ENCODE measurements around the gene NEUROD4.

NEUROD4 gene

GRCh38 chr12:55061024-55061423, 41.2 kb downstream of the NEUROD4 start:
- no peak overlapping the region for H3K27ac ChIP-seq (ENCODE audit: low read depth, low read length)
- no peak overlapping the region for H2AFZ ChIP-seq (ENCODE audit: low read length, unreplicated experiment)
- no peak overlapping the region for H3K4me3 ChIP-seq (ENCODE audit: low read depth, low read length)
- no peaks in the 10 kb centered on the region for H3K4me1 ChIP-seq (ENCODE audit: control insufficient read depth, insufficient read depth, low read length, unreplicated experiment)
- H3K36me3 ChIP-seq (ENCODE audit: insufficient read depth, low read length) = no peaks in the 10 kb centered on the region
- H3K27me3 ChIP-seq (ENCODE audit: insufficient read depth, low read length) = peaks cover 79% of the 10 kb centered on the region
- H3K79me2 ChIP-seq (ENCODE audit: control insufficient read depth, insufficient read depth, low read length, unreplicated experiment) = no peaks in the 10 kb centered on the region

- H3K27me3 ChIP-seq (ENCODE audit: insufficient read depth, low read length) = peaks cover 77% of the 10 kb centered on the region
Measured at GRCh38 chr12:55063291-55063690, 43.5 kb downstream of the NEUROD4 start.

GRCh38 chr12:55065535-55065934, 45.8 kb downstream of the NEUROD4 start:
- Histone ChIP-seq H3K27me3 (ENCODE audit: insufficient read depth, low read length) (peaks cover 61% of the 10 kb centered on the region), H3K27ac (ENCODE audit: low read depth, low read length) (no peak overlapping the region), H3K36me3 (ENCODE audit: insufficient read depth, low read length) (no peaks in the 10 kb centered on the region), H3K79me2 (ENCODE audit: control insufficient read depth, insufficient read depth, low read length, unreplicated experiment) (no peaks in the 10 kb centered on the region), H3K4me3 (ENCODE audit: low read depth, low read length) (no peak overlapping the region), H2AFZ (ENCODE audit: low read length, unreplicated experiment) (no peak overlapping the region), H3K4me1 (ENCODE audit: control insufficient read depth, insufficient read depth, low read length, unreplicated experiment) (no peaks in the 10 kb centered on the region)

More at GRCh38 chr12:55063291-55063690, 43.5 kb downstream of the NEUROD4 start:
- no peaks in the 10 kb centered on the region for H3K36me3 ChIP-seq (ENCODE audit: insufficient read depth, low read length)
- H3K4me1 ChIP-seq (ENCODE audit: control insufficient read depth, insufficient read depth, low read length, unreplicated experiment) = no peaks in the 10 kb centered on the region
- no peak overlapping the region for H2AFZ ChIP-seq (ENCODE audit: low read length, unreplicated experiment)
- H3K4me3 ChIP-seq (ENCODE audit: low read depth, low read length) = no peak overlapping the region
- no peak overlapping the region for H3K27ac ChIP-seq (ENCODE audit: low read depth, low read length)
- no peaks in the 10 kb centered on the region for H3K79me2 ChIP-seq (ENCODE audit: control insufficient read depth, insufficient read depth, low read length, unreplicated experiment)

DNA sequence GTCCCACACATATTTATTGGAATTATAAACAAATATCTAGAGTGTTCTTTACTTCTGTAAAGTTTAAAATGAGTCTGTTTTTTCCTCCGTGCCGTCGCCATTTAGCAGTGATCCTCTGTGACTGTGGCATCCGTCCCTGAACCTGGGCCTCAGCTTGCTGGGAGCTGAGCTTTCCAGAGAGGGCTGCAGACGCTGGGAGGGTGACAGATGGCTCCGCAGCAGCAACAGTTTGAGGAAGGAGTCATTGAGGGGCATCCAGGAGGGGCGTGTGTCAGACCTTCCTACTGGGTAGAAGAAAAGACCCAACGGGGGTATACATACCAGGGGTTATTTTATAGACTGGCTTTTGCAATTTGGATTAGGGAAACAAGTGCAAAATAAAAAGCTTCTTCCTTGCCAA, 47.9 kb downstream of the NEUROD4 start:
- Histone ChIP-seq H3K27me3 (ENCODE audit: insufficient read depth, low read length) (peaks cover 43% of the 10 kb centered on the region), H3K4me1 (ENCODE audit: control insufficient read depth, insufficient read depth, low read length, unreplicated experiment) (no peaks in the 10 kb centered on the region), H3K27ac (ENCODE audit: low read depth, low read length) (no peak overlapping the region), H3K36me3 (ENCODE audit: insufficient read depth, low read length) (no peaks in the 10 kb centered on the region), H3K4me3 (ENCODE audit: low read depth, low read length) (no peak overlapping the region), H3K79me2 (ENCODE audit: control insufficient read depth, insufficient read depth, low read length, unreplicated experiment) (no peaks in the 10 kb centered on the region), H2AFZ (ENCODE audit: low read length, unreplicated experiment) (no peak overlapping the region)

GRCh38 chr12:55068416-55069010, 48.7 kb downstream of the NEUROD4 start:
- H3K36me3 ChIP-seq (ENCODE audit: insufficient read depth, low read length) = no peaks in the 10 kb centered on the region
- no peaks in the 10 kb centered on the region for H3K4me1 ChIP-seq (ENCODE audit: control insufficient read depth, insufficient read depth, low read length, unreplicated experiment)
- H3K79me2 ChIP-seq (ENCODE audit: control insufficient read depth, insufficient read depth, low read length, unreplicated experiment) = no peaks in the 10 kb centered on the region
- H2AFZ ChIP-seq (ENCODE audit: low read length, unreplicated experiment) = no peak overlapping the region
- no peak overlapping the region for H3K4me3 ChIP-seq (ENCODE audit: low read depth, low read length)
- peaks cover 36% of the 10 kb centered on the region for H3K27me3 ChIP-seq (ENCODE audit: insufficient read depth, low read length)
- H3K27ac ChIP-seq (ENCODE audit: low read depth, low read length) = no peak overlapping the region

- H3K27ac ChIP-seq (ENCODE audit: low read depth, low read length) = no peak overlapping the region
- H3K4me3 ChIP-seq (ENCODE audit: low read depth, low read length) = no peak overlapping the region
- H3K36me3 ChIP-seq (ENCODE audit: insufficient read depth, low read length) = no peaks in the 10 kb centered on the region
- peaks cover 29% of the 10 kb centered on the region for H3K27me3 ChIP-seq (ENCODE audit: insufficient read depth, low read length)
- no peaks in the 10 kb centered on the region for H3K4me1 ChIP-seq (ENCODE audit: control insufficient read depth, insufficient read depth, low read length, unreplicated experiment)
- no peaks in the 10 kb centered on the region for H3K79me2 ChIP-seq (ENCODE audit: control insufficient read depth, insufficient read depth, low read length, unreplicated experiment)
- no peak overlapping the region for H2AFZ ChIP-seq (ENCODE audit: low read length, unreplicated experiment)
Measured at GRCh38 chr12:55072083-55072482, 52.3 kb downstream of the NEUROD4 start.

- Histone ChIP-seq H3K27me3 (ENCODE audit: insufficient read depth, low read length) (peaks cover 32% of the 10 kb centered on the region), H3K4me1 (ENCODE audit: control insufficient read depth, insufficient read depth, low read length, unreplicated experiment) (no peaks in the 10 kb centered on the region), H3K4me3 (ENCODE audit: low read depth, low read length) (no peak overlapping the region)
Measured at GRCh38 chr12:55073043-55074022, 53.6 kb downstream of the NEUROD4 start.

DNA sequence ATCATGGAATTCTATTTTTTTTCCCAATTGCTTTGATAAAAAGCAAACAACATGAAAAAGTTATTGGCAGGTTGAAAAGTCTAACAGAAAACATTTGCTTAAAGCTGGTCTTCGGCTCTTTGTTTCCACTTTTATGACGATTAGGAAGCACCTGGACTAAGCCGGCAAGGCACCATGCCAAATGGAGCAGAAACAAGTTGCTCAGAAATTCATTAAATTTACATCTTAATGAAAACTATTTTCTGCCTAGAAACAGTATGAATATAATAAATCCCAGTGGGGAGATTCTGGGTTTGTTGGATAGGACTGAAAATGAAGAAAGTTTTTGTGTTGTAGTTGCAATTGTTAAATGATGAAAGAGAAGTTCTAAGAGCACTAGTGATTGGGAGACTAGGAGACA, 55.0 kb downstream of the NEUROD4 start:
- Histone ChIP-seq H3K4me3 (ENCODE audit: low read depth, low read length) (no peak overlapping the region), H3K4me1 (ENCODE audit: control insufficient read depth, insufficient read depth, low read length, unreplicated experiment) (no peaks in the 10 kb centered on the region), H3K27me3 (ENCODE audit: insufficient read depth, low read length) (peaks cover 35% of the 10 kb centered on the region), H2AFZ (ENCODE audit: low read length, unreplicated experiment) (no peak overlapping the region), H3K27ac (ENCODE audit: low read depth, low read length) (no peak overlapping the region), H3K79me2 (ENCODE audit: control insufficient read depth, insufficient read depth, low read length, unreplicated experiment) (no peaks in the 10 kb centered on the region), H3K36me3 (ENCODE audit: insufficient read depth, low read length) (no peaks in the 10 kb centered on the region)

More at GRCh38 chr12:55073043-55074022, 53.6 kb downstream of the NEUROD4 start:
- no peak overlapping the region for H2AFZ ChIP-seq (ENCODE audit: low read length, unreplicated experiment)
- H3K36me3 ChIP-seq (ENCODE audit: insufficient read depth, low read length) = no peaks in the 10 kb centered on the region
- no peak overlapping the region for H3K27ac ChIP-seq (ENCODE audit: low read depth, low read length)
- H3K79me2 ChIP-seq (ENCODE audit: control insufficient read depth, insufficient read depth, low read length, unreplicated experiment) = no peaks in the 10 kb centered on the region

All from ACC112 (cell line).